Activated effector memory CD4-positive, alpha-beta T cell treated with Interleukin-2 at 50 U/mL for 16 hours (primary cell): Measurements from ENCODE around the gene PCDHGC4.

Source experiments
- DNase-seq: peaks from one replicate; pipeline ENCODE4 v3.0.0-alpha.2; 2020

The PCDHGC4 gene

GRCh38 chr5:141532726-141533125 lies 47.9 kb downstream of the PCDHGC4 start:
- DNase-seq: no peak

GRCh38 chr5:141533897-141534296 lies 49.1 kb downstream of the PCDHGC4 start:
- DNase-seq: no peak

- DNase-seq: no peak
These were observed 49.8 kb downstream of the PCDHGC4 start for GRCh38 chr5:141534492-141535213.
